Fibroblast of pulmonary artery (primary cell): ENCODE measurements around the gene RABGGTB.
"Not testable (repeated sequence)": the region's sequence is repeated elsewhere in the genome, so short reads cannot be mapped to it uniquely, and the experiment has no call there.

ENCODE experiments used
- DNase-seq: peaks from one replicate; pipeline ENCODE4 v3.0.0-alpha.2; 2010; ENCODE audit warnings: low read depth
- H3K4me3 ChIP-seq: replicated peaks from 2 replicates; pipeline ENCODE4 v1.5.1; 2011; ENCODE audit warnings: low read depth, mild to moderate bottlenecking, control low read depth, low read length, moderate library complexity
- TF ChIP-seq, protein P1 (sequence below): IDR thresholded peaks from 2 replicates; pipeline ENCODE4 v1.5.1; 2011; ENCODE audit warnings: mild to moderate bottlenecking, control low read depth, low read length, inconsistent platforms; ENCODE audit errors: missing control alignments

RABGGTB gene

DNA sequence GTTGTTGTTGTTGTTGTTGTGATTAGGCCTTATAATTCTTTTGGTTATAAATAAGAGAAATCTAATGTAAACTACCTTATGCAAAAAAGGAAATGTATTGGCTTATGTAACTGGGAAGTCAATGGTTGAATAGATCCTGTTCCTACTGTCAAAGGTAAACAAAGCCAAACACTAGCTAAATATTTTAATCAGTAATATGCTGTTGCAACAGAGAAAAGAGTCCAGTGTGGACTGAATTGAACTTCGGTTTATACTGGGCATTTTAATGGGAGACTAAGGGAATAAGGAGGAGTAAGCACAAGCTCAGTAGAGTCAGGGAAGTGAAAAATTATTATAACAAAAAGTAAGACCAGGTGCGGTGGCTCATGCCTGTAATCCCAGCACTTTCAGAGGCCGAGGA, 26.0 kb downstream of the RABGGTB start:
- TF ChIP-seq, protein P1, sequence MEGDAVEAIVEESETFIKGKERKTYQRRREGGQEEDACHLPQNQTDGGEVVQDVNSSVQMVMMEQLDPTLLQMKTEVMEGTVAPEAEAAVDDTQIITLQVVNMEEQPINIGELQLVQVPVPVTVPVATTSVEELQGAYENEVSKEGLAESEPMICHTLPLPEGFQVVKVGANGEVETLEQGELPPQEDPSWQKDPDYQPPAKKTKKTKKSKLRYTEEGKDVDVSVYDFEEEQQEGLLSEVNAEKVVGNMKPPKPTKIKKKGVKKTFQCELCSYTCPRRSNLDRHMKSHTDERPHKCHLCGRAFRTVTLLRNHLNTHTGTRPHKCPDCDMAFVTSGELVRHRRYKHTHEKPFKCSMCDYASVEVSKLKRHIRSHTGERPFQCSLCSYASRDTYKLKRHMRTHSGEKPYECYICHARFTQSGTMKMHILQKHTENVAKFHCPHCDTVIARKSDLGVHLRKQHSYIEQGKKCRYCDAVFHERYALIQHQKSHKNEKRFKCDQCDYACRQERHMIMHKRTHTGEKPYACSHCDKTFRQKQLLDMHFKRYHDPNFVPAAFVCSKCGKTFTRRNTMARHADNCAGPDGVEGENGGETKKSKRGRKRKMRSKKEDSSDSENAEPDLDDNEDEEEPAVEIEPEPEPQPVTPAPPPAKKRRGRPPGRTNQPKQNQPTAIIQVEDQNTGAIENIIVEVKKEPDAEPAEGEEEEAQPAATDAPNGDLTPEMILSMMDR, result no peak
- no peak overlapping the region for H3K4me3 ChIP-seq
- DNase-seq, result no peak

DNA sequence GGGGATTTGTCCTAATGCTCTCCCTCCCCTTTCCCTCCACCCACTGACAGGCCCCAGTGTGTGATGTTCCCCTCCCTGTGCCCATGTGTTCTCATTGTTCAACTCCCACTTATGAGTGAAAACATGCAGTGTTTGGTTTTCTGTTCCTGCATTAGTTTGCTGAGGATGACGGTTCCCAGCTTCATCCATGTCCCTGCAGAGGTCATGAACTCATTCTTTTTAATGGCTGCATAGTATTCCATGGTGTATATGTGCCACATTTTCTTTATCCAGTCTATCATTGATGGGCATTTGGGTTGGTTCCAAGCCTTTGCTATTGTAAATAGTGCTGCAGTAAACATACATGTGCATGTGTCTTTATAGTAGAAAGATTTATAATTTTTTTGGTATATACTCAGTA, 37.5 kb downstream of the RABGGTB start:
- DNase-seq, H3K4me3 ChIP-seq: not testable (repeated sequence)

DNA sequence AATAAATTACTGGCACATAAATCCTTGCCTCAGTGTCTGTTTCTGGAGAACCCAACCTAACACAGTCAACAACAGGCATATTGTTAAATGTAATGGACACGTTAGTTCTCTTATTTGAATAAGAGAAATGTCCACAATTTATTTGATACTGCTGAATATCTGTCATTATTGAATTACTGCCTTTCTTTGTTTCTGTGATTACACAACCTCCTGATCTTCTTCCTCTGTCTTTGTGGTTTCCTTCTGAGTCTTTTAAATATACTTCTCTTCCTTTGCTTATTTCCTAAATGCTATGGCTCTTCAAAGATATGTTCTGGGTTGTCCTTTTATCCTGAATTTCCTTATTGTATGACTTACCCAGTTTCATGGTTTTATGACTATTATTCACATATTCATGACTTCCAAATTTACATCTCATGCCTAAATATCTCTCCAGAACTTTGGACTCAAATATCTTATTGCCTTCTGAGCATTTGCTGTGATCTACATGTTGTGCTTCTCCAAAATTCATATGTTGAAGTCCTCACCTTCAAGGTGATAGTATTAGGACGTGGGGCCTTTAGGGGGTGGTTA, 50.6 kb downstream of the RABGGTB start:
- DNase-seq, result no peak
- no peak overlapping the region for H3K4me3 ChIP-seq
- TF ChIP-seq, protein P1, result no peak

DNA sequence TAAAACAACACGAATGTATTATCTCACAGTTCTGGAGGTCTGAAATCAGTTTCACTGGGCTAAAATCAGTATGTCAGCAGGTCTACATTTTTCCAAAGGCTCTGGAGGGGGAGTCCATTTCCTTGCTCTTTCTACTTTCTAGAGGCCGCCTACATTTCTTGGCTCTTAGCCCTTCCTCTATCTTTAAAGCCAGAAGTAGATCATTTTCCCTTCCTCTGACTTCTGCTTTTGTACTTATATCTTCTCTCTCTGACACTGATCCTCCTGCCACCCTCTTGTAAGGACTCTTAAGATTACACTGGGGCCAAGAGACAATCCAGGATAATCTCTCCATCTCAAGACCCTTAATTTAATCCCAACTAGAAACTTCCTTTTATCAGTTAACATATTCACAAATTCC, 52.0 kb downstream of the RABGGTB start:
- DNase-seq, result no peak
- TF ChIP-seq, protein P1, result no peak
- no peak overlapping the region for H3K4me3 ChIP-seq

DNA sequence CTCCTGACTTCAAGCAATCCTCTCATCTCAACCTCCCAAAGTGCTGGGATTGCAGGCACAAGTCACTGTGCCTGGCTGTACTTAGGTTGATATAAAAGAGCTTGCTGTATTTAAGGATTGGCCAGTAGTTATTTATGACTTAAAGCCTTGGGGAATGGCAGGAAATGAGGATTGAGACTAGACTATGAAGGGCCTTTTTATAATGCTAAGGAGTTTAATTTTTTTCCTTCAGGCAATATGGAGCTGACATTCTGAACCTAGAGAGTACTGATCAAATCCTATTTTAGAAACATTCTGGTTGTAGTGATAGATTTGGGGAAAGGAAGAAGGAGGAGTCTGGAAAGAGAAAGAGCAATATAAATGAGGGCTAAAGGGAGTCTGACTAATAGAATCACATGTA, 55.4 kb downstream of the RABGGTB start:
- TF ChIP-seq, protein P1, result no peak
- no peak for DNase-seq
- no peak overlapping the region for H3K4me3 ChIP-seq
